Transverse colon (tissue), 3 donors: ENCODE measurements around the gene YWHAH.

ENCODE experiments used
- POLR2A ChIP-seq: fragments of 450-650 bp; IDR thresholded peaks from one replicate; pipeline ENCODE4 v1.6.1; 2016; ENCODE audit warnings: antibody characterized with exemption, mild to moderate bottlenecking, moderate library complexity
- TF ChIP-seq, protein P1 (sequence below), 5 experiments: fragments of 200-600 bp in 3 of 5; fragments of 450-650 bp in 2 of 5; sonication (generic) in 3 of 5; IDR thresholded peaks; 1 replicate in 2 of 5; 2 replicates in 3 of 5; pipeline ENCODE4 v1.5.1; 2016 to 2017; ENCODE audit warnings: antibody characterized with exemption in 5 of 5, inconsistent platforms in 3 of 5, mild to moderate bottlenecking in 2 of 5, moderate library complexity in 1 of 5

DNA sequence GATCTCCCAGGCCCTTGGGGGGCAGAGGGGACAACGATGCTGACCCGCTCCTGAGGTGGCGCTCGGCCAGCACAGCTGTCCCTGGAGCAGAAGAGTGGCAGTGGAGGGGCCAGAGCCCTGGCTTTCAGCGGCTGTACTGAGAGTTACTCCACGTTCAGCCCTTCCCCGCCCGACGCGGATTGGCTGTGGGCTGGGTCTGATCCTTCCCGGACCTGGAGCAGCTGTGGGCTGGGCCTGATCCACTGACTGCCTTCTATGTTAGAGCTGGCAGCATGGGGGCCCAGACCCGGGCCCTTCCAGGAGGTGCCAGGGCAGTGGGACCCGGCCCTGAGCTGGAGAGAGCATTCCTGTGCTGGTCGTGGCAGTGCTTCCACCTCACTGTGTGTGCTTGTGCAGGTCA, 27.8 kb downstream of the YWHAH start:
- TF ChIP-seq POLR2A, result no peak
- TF ChIP-seq, protein P1, sequence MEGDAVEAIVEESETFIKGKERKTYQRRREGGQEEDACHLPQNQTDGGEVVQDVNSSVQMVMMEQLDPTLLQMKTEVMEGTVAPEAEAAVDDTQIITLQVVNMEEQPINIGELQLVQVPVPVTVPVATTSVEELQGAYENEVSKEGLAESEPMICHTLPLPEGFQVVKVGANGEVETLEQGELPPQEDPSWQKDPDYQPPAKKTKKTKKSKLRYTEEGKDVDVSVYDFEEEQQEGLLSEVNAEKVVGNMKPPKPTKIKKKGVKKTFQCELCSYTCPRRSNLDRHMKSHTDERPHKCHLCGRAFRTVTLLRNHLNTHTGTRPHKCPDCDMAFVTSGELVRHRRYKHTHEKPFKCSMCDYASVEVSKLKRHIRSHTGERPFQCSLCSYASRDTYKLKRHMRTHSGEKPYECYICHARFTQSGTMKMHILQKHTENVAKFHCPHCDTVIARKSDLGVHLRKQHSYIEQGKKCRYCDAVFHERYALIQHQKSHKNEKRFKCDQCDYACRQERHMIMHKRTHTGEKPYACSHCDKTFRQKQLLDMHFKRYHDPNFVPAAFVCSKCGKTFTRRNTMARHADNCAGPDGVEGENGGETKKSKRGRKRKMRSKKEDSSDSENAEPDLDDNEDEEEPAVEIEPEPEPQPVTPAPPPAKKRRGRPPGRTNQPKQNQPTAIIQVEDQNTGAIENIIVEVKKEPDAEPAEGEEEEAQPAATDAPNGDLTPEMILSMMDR (IDR thresholded peaks at IDR 0.05), result no peak
